D721Med (cell line): ENCODE measurements around the gene ST8SIA4.
"Not testable (repeated sequence)": the region's sequence is repeated elsewhere in the genome, so short reads cannot be mapped to it uniquely, and the experiment has no call there.

Source experiments
- DNase-seq: peaks from one replicate; pipeline ENCODE4 v3.0.0; 2011; ENCODE audit warnings: low spot score; ENCODE audit not compliant: insufficient read length
- FAIRE-seq: peaks from 2 replicates; lab custom pipeline; 2011; peaks lifted over from hg19 to GRCh38; lab: Jason Lieb, UNC
- TF ChIP-seq, protein P1 (sequence below): IDR thresholded peaks from 2 replicates; pipeline ENCODE4 v1.5.1; 2012; ENCODE audit warnings: mild to moderate bottlenecking, control low read depth; ENCODE audit not compliant: insufficient read depth; ENCODE audit errors: missing control alignments

ST8SIA4 gene

DNA sequence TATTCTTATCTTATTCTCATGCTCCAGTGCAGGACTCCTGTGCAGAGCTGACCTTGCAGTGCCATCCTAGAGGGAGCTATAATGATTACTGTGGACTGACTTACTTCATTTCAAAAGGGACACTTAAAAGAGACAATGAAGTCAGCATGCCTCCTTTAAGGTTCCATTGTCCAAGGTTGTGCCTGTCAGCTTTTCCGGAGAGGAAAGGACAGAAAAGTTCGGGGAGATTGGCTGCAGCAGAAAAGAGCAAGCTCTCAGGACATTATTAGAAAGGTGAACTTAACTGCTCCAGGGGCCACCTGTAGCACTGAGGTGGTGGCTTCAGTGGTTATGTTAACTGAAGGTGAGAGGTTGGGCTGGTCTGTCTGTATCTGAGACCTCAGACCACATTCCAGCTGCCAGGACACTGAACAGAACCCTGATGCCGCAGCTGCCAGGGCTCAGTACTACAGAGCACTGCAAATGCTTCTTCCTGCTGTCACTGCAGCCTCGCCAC is 112.9 kb downstream of the ST8SIA4 start:
- no peak for FAIRE-seq
- DNase-seq = no peak
- TF ChIP-seq, protein P1, sequence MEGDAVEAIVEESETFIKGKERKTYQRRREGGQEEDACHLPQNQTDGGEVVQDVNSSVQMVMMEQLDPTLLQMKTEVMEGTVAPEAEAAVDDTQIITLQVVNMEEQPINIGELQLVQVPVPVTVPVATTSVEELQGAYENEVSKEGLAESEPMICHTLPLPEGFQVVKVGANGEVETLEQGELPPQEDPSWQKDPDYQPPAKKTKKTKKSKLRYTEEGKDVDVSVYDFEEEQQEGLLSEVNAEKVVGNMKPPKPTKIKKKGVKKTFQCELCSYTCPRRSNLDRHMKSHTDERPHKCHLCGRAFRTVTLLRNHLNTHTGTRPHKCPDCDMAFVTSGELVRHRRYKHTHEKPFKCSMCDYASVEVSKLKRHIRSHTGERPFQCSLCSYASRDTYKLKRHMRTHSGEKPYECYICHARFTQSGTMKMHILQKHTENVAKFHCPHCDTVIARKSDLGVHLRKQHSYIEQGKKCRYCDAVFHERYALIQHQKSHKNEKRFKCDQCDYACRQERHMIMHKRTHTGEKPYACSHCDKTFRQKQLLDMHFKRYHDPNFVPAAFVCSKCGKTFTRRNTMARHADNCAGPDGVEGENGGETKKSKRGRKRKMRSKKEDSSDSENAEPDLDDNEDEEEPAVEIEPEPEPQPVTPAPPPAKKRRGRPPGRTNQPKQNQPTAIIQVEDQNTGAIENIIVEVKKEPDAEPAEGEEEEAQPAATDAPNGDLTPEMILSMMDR = no peak

DNA sequence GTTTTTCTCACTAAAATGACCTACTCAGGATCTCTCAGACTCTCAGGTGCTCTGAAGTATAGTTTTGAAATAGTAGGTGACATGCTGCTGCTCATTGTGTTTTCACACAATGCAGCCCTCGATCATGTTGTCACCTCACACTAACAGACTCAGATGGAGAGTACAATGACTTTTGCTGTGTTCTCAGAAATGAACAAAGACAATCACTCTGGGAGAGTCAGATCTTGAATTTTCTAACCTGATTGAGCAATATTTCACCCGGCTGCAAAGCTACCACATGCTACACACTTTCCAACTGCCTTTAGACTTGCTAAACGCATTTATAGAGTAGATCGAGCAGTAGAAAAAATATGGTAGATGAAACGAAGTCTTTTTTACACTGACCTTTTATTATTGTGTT is 113.4 kb downstream of the ST8SIA4 start:
- TF ChIP-seq, protein P1 = no peak
- DNase-seq = no peak
- no peak for FAIRE-seq

DNA sequence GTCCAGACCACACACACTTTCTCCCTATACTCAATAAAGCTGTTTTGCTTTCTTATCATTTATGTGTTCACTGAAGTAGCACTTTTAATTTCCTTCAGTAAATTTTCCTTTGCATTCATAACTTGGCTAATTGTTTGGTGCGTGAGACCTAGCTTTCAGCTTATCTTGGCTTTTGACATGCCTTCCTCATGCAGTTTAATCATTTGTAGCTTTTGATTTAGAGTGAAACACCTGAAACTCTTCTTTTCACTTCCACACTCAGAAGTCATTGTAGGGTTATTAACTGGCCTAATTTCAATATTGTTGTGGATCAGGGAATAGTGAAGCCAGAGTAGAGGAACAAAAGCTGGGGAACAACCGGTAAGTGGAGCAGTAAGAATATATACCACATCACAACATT is 114.7 kb downstream of the ST8SIA4 start:
- TF ChIP-seq, protein P1 = no peak
- DNase-seq (no peak), FAIRE-seq (no peak)

DNA sequence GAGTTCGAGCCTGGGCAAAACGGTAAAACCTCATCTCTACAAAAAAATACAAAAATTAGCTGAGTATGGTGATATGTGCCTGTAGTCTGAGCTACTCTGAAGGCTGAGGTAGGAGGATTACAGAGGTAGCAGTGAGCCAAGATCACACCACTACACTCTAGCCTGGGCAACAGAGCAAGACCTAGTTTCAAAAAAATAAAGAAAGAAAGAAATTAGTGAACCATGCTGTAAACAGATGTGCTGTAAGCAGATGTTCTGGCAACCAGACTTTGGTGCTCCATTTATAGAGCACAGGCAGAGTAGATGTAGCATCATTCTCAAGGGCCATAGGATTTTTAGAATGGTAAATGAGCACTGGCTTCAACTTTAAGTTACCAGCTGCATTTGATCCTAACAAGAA is 115.4 kb downstream of the ST8SIA4 start:
- TF ChIP-seq, protein P1 = no peak
- FAIRE-seq (no peak), DNase-seq (no peak)

DNA sequence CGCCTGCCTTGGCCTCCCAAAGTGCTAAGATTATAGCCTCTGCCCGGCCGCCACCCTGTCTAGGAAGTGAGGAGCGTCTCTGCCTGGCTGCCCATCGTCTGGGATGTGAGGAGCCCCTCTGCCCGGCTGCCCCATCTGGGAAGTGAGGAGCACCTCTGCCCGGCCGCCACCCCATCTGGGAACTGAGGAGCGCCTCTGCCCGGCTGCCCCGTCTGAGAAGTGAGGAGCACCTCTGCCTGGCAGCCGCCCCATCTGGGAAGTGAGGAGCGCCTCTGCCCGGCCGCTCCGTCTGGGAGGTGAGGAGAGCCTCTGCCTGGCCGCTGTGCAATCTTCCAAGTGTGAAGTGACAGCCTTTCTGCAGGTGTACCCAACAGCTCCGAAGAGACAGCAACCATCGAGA is 117.5 kb downstream of the ST8SIA4 start:
- FAIRE-seq, DNase-seq: not testable (repeated sequence)

GRCh38 chr5:100780376-100780870 is 122.7 kb downstream of the ST8SIA4 start:
- no peak for FAIRE-seq
- TF ChIP-seq, protein P1 = no peak
- DNase-seq = no peak

- TF ChIP-seq, protein P1 = no peak
- DNase-seq (no peak), FAIRE-seq (no peak)
Measured at GRCh38 chr5:100779669-100780375, 123.3 kb downstream of the ST8SIA4 start.
